DOHH2 (cell line): ENCODE results near the gene ZNF23.

Source experiments
- EZH2phosphoT487 ChIP-seq: fragments of 200-600 bp; sonication (generic); IDR thresholded peaks from 2 replicates; pipeline ENCODE4 v1.6.1; 2017; ENCODE audit warnings: borderline replicate concordance, mild to moderate bottlenecking, antibody characterized with exemption, low read length, moderate library complexity, mixed read lengths
- TF ChIP-seq, protein P1 (sequence below): fragments of 200-600 bp; sonication (generic); IDR thresholded peaks from one replicate; pipeline ENCODE4 v1.5.1; 2014; ENCODE audit warnings: antibody characterized with exemption, mild to moderate bottlenecking, low read depth, low read length; ENCODE audit not compliant: poor library complexity, severe bottlenecking

- TF ChIP-seq, protein P1, sequence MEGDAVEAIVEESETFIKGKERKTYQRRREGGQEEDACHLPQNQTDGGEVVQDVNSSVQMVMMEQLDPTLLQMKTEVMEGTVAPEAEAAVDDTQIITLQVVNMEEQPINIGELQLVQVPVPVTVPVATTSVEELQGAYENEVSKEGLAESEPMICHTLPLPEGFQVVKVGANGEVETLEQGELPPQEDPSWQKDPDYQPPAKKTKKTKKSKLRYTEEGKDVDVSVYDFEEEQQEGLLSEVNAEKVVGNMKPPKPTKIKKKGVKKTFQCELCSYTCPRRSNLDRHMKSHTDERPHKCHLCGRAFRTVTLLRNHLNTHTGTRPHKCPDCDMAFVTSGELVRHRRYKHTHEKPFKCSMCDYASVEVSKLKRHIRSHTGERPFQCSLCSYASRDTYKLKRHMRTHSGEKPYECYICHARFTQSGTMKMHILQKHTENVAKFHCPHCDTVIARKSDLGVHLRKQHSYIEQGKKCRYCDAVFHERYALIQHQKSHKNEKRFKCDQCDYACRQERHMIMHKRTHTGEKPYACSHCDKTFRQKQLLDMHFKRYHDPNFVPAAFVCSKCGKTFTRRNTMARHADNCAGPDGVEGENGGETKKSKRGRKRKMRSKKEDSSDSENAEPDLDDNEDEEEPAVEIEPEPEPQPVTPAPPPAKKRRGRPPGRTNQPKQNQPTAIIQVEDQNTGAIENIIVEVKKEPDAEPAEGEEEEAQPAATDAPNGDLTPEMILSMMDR = no peak
- no peak for TF ChIP-seq EZH2phosphoT487
Observed at GRCh38 chr16:71442051-71442440, 20.0 kb downstream of the ZNF23 start, which contains the start of gene TLE7.
